Activated CD8-positive, alpha-beta memory T cell treated with anti-CD3 and anti-CD28 coated beads for 48 hours (primary cell): ENCODE measurements around the gene DUT.
A peak's percentile ranks its signal among the peaks of the same experiment; 100 is the strongest.

Experiments
- DNase-seq, 3 experiments: peaks; one replicate each; pipeline ENCODE4 v3.0.0-alpha.2; 2020; ENCODE audit warnings: low read depth in 2 of 3, low spot score in 2 of 3

DUT gene

DNA sequence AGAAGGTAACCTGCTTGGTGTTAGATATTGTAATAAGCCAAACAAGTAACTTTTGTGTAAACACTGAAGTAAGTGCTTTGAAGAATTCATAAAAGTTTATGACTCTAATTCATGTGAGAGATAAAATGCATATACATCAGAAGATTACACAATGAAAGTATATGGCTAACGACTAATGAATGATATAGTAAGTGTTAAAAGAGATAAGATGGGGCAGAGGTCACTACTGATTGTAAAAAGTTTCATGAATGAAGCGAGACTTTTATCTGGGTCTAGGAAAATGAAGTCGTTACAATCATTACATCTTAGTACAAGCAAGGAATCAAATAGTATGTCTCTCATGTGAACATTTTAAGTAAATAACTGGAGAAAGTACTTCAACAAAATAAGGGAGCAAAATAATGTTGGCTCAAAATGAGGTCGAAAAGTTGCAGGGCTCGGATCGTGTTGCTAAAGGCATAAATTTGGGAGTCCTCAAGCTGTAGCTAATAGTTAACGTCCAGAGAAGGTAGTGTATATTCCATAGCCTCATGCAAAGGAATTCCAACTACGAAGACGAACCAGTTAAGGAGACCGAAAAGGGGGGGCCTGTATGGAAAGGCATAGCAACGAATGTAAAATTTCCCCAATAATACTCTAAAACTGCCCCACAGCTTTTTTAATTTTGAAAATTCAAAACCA, 984 bp upstream of the DUT start:
- no peak for DNase-seq

DNA sequence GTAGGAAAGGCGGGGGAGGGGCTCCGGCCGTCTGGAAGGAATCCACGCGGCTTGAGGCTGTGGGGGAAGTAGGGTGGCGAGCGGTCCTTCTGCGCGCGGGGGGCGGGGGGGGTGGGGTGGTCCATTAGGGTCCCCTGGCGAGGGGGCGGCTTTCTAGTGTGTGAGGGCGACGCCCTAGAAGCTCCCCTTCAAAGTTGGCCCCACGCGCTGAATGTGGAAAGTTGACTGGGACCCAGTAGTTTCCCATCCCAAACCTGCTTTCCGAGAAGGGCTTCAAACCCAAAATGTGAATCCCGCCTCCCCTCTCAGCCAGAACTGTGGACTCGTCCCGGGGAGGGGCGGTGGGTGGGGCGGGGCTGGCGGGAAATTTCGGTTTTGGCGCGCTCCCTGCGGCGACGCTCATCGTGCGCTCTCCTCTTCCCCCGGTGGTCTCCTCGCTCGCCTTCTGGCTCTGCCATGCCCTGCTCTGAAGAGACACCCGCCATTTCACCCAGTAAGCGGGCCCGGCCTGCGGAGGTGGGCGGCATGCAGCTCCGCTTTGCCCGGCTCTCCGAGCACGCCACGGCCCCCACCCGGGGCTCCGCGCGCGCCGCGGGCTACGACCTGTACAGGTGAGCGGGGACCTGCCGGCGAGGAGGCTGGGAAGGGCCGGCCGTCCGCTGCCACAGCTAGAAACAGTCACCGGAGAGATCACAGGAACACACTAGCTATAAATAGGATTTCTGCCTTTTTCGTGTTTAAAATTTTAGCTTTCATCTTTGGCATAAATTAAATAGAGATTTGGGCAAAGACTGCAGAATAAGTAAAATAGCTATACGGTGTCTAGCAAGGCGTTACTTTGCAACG, 790 bp downstream of the DUT start:
- DNase-seq: peak in 2 of 3 experiments; percentile 57 to 65

DNA sequence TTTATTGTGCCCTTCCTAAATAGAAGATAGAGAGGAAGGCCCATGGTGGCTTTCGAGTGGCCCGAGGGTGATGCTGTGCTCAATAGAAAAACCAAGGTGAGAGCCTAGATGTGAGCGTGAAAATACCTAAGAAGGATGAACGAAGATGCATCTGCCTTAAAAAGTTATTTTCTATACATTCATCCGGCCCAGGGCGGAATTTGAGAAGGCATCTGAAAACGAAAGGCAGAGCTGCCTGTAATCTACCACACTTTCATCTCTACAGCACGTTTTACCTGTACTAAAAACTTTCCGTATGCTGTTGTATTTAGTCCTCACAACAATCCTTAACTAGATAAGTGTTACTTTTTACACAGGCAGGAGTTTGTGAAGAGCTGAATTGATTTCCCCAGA, 1.4 kb downstream of the DUT start:
- no peak for DNase-seq

DNA sequence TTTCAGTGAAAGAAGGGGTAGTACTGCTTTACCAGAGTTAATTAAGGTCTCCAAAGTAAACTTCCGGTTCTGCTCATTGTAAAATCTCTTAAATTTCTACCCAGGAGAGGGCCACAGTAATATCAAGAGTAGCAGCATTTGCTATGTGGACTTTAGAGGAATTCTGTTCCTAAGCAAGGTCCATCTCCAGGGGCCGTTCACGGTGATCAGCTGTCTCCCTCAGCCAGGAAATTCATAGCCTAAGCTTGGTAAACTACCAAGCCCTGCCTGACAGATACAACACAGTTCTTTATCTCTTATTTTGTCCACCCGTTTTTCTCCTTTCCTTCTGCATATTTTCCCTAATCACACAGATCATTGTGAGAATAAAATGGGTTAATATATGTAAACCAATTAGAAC, 2.3 kb downstream of the DUT start:
- no peak for DNase-seq

DNA sequence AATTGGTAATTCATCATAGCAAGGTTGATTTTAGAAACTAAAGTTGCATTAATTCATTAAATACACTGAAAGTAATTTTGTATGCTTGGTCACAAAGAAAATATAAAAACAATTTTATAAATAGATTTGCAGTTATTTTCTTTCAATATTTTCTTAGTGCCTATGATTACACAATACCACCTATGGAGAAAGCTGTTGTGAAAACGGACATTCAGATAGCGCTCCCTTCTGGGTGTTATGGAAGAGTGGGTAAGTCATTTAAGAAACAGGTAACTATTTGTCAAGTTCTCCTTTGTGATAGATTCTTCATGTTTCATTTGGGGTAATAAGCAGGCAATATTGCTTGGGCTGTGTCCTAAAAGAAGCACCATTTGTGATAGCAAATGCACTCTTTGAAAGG, 3.0 kb downstream of the DUT start:
- no peak for DNase-seq

DNA sequence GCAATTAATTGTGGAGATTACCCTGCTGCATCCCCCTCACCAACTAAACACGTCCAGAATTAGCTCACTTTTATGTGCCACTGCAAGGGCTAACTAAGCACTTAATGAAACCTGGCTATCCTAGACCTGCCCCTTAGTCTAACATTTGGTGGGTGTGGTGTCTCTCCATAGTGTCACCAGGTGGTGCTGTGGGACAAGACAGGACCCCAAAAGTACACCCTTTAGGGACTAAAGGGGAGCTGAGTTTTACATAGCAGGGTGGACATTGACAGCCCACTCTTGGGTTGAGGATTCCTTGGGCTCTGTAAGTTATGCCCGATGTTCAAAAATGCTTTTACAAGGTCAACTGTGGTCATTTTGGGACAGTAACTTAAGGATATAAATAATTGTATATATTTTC, 5.7 kb downstream of the DUT start:
- no peak for DNase-seq

DNA sequence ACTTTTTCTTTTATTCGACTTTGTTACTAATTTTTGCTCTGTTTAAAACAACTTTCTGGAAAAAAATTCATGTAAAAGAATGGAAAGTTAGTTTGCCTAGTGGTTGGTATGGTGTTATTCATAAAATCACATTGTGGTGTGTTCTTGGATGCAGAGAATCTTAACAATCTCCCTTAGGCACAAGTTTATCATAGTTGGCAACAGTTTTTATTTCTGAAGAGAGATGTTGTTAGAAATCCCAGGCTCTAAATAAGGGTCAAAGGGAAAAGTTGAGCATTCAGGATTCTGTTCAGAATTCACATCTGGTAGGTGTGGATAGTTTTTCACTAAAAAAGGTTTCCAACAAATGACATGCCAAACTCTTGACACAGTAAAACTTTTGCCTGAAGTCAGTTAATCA, 6.4 kb downstream of the DUT start:
- no peak for DNase-seq

DNA sequence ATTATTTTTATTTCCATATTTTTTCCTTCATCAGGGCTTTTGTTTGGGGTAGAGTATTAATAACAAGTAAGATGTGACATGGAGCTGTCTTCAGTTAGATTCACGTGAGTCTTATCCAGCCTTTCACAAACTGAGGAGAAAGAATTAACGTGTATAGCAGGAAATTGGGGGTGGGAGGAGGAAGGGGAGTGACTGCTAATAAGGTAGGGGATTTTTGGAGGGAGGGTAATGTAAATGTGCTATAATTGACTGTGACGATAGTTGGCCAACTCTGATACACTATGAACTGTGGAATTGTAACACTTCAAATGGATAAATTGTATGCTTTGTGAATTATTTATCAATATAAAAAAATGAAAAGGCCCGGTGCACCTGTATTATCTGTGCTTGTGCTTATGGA, 8.9 kb downstream of the DUT start:
- no peak for DNase-seq

DNA sequence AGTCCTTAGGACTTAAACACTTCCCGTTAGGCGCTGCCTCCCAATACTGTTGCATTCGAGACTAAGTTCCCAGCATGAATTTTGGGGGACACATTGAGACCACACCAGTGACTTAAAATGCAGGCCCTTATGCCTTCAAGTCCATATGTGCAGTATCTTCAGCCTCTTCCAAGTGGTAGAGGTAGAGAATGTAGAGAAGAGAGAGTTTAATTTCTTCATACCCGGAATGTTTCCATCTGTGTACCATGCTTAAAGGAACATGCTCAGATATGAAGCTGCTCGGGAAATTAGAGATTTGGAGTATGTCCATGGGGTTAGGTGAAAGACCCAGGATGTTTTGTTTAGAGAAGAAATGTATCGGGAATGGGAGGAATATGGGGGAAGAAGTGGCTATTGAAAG, 12.6 kb downstream of the DUT start:
- no peak for DNase-seq

DNA sequence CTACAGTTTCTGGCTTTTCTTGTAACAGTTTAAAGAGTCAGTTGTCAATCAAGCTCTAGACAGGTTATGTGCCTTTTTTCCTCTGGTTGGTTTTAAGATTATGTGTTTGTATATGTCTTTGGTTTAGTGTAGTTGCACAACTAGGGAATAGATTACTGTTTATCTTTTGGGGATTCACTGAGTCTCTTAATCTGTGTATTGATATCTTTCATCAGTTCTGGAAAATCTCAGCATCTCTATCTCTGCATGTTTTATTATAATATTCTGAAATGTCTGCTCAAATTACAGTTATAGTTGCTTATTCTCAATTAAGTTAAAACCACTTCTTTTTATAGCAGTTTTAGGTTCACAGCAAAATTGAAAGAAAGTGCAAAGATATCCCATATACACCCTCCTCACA, 14.3 kb downstream of the DUT start:
- no peak for DNase-seq

DNA sequence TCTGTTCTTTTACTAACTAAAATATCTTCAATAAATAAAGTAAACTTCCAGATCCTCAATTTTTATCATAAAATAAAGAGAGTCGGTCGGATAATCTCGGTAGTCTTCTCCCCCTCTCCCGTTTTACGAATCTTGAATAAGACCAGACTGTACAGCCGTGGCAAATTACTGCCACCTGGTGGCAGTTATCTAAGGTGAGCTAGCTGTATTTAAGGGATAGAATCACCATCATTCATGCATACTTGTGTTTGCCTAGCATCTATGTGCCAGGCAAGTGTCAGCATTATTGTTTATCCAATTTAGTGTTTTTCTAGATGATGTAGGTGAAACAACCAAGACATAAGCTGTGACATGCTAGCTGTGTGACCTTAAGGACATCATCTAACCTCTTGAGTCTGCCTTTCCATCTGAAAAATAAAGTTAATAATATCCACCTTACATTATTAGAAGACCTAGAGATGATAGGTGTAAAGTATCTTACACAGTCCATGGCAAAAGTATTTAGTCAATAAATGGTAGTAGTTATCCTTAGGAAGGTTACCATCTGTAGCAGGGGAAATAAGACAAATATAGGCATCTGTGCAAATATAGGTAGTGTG, 21.3 kb downstream of the DUT start:
- DNase-seq: no peak

DNA sequence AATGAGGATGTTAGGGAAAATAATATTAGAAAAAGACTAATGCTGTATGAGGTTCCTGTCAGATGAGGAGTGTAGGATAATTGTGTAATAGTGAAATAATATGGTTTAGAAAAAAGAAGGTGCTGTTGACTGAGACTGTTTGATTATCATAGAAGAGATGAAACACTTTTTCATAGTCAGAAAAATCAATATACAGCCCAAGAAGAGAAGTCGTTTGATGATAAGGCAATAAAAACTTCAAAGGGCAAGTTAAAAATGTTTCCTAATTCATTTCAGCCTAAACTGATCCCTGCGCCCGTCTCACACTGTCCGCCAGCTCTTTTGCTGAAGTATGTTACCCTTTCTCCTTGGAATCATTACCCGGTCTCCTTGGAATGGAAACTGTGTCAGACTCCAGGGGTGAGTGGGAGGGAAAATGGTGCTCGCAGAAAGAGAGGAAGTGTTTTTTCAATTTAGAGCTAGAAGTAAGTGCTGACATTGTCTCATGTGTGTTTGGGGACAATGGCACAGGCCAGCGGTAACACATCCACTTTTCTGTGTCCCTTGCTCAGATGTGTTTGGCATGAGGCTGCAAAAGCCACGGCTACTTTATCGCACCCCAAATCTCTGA, 23.6 kb downstream of the DUT start:
- DNase-seq: no peak

DNA sequence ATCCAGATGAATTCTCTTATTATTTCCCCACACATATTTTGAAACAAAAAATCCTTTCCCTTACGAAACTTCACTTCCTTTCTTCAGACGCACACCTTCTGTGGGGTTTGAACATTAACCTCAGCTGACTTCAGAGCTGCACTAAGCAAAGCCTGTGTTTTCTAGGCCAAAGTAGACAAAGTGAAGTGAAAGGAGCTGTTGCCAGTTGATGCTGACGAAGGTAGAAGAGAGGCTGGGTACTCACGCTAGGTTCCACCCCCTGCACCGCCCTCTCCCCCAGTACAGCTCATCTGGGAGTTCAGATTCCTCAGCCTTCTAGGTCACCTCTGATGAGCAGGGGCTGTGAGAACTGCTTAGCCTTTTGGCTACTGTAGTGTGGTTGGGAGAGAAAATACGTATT, 24.1 kb downstream of the DUT start:
- no peak for DNase-seq

DNA sequence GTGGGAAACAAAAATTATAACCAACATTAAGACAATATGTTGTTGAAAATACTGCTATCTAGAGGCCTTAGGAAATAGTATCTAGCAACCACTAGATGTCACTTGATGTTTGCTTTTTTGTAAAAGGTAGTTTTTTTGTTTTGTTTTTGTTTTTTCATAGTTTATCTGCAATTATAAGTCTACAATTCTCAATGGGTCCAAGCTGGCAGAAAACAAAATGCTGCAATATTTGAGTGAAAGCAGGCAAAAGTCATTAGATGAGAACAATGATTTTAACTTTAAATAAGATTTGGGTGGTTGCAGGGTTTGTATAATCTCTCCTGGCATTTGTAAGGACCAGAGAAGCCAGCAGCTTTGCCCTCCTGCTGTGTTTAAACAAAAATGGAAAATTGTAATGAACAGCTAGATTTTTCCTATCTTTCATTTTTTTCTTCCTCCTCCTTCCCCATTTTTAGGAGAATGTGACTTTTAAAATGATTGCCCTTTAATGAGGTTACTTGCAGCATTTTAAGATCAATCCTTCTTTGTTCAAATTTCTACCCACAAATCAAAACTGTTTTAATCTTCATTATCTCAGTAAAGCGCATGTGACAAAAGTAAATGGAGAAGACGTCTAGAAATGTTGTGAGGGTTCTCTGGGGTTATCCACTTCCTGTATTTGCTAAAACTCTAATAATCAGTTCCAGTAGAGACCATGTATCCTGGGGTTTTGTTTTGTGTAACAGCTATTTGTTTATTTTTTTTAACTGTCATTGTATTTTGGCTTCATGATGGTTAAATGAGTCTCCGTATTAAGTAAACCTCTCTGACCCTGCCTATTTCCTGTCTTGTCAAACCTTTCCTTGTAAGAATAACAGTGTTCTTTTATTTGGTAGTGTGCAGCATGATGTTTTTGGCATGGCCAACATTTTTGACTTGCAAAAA, 27.3 kb downstream of the DUT start:
- no peak for DNase-seq

DNA sequence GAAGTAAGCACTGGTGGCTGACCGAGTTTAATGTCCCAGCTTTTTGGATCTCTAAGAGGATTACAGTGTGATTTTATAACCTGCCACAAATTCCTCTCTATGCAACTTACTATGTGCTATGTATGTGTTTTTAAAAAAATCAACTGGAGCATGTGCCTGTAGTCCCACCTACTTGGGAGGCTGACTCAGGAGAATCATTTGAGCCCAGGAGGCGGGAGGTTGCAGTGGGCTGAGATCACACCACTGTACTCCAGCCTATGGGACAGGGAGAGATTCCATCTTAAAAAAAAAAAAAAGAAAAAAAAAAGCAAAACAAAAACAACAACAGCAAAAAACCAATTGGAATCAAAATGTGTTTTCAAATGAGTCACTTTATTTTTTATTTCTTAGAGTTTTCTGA, 29.6 kb downstream of the DUT start:
- no peak for DNase-seq

DNA sequence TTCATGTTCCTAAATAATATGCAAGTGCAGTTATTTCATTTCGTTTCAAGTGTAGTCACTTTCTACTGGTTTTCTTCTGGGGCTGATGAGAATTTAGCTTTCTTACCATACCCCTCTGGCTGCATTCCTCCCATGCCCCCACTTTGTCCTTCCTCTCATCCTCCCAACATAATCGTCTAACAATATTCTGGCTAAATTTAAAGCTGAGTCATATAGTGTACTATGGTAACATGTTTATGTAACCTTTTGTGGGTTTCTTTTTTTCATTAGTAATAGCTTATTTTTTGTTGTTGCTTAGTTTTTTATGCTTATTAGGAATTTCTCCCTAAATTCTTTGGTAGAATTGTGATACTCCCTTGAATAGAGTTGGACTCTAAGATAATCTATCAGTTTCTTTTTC, 30.5 kb downstream of the DUT start:
- no peak for DNase-seq

DNA sequence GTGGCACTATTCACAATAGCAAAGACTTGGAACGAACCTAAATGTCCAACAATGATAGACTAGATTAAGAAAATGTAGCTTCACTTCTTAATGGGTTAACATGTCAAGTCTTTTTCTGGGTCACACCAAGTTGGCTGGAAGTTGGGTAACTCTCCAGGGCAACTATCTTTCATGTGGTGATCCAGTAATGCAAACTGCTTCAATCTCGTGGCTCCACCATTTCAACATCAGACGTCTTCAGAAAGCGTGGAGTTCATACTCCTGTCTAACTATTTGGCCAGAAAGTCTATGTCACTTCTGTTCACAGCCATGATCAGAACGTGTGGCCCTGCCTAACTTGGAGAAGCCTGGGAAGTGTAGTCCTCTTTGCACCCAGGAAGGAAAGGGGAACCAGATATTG, 32.2 kb downstream of the DUT start:
- DNase-seq: no peak

DNA sequence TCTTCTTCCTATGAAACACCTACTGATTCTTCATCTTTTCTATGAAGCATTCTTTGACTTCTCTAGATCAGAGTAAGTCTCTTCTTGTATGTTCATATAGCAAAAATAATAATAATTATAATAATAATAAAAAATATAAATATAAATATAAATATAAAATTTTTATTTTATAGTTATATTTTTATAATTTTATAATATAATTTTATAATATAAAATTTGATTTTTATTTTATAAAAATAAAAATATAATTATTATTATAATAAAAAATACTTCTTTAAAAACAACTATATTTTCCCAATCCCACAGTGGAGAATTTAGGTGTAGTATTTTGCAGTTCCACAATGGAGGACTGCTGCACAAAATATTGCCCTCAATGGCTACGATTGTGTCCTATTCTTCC, 34.3 kb downstream of the DUT start:
- no peak for DNase-seq

DNA sequence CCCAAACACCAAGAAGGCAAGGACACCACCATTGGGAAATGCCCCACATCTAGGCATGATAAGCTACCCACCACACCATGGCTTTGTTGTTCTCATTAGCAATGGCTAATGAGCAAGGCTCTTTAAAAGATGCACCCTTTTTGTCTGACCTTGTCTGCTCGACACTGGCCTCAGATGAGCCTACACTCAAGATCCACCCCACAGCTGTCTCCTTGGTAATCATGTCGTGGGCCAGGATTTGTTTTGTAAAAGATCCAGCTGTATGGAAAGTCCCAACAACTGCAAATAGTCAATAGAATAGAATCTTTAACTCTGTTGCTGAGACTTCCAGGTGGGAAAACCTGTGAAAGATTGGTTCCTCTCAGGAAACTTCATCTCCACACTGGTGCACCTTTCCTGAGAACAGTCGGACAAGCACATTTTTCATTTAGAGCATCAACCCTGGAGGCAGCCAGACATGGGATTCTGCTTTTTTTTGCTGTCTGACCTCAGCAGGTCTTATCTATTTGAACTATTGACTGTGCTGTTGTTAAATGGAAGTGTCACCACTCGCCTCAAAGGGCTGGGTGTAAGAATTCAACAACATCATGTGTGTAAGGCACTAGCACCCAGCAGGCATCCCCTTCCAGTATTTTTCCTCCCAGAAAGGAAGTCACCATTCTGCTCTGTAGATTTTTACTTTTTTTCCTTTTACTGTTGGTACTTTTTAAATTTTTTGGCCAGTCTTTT, 35.5 kb downstream of the DUT start:
- no peak for DNase-seq

DNA sequence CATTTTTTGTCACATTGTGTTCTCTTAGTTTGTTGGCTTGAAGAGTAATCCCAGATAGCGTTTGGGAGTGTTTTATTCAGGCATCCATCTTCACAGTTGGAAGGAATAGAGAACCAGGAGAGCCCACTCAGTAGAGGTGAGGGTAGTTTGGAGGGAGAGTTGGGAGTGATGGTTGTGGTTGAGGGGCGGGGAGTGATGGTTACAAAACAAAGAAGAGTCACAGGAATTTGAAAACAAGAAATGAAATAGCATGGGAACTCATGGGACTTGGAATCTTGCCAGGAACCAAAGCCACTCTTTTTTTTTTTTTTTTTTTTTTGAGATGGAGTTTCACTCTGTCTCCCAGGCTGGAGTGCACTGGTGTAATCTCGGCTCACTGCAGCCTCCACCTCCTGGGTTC, 36.3 kb downstream of the DUT start:
- DNase-seq: no peak
